K562 (cell line): ENCODE data around the gene ADGRA3. TPM values are rescaled to one million over a fixed set of nuclear protein-coding genes. Genes with fewer than 3 reads are reported as not detected.

Source experiments
- ATAC-seq: fragments of 200-7000 bp; cut with Tn5 transposase; 3 replicates; pipeline ENCODE4 v1.9.1; 2020; ENCODE audit warnings: moderate library complexity
- BruUV-seq: library from RNA; stranded (reverse); fragments of 400-500 nt; replicated peaks from 2 replicates; lab custom pipeline; 2021; lab: Mats Ljungman, UMichigan
- CTCF ChIA-PET: fragments of 300-600 bp; formaldehyde crosslinking; extraction: SDS; loops from one replicate; lab custom pipeline; 2021; ENCODE audit warnings: low intra/inter-chr PET ratio; lab: Yijun Ruan, JAX
- POLR2A ChIA-PET: fragments of 300-600, 350-650 bp; sonication (Branson Sonifier 250); formaldehyde crosslinking; extraction: SDS; loops from one replicate; lab custom pipeline; 2021; ENCODE audit warnings: antibody characterized with exemption, inconsistent platforms; lab: Yijun Ruan, JAX
- DNase-seq, 4 experiments: peaks; one replicate each; pipeline versions ENCODE4 v3.0.0 to v3.0.0-alpha.2; 2011 to 2018; ENCODE audit warnings: low spot score in 3 of 4, mixed read lengths in 3 of 4; ENCODE audit errors: extremely low read depth in 1 of 4
- FAIRE-seq: peaks from 2 replicates; lab custom pipeline; 2011; peaks lifted over from hg19 to GRCh38; lab: Jason Lieb, UNC
- H2AFZ ChIP-seq: 2 replicates; pipeline ENCODE4 v1.6.0; 2011; ENCODE audit warnings: low read depth, low read length, control low read depth, inconsistent platforms
- H3K27ac ChIP-seq: fragments of 200-600 bp; 3 replicates; pipeline ENCODE4 v1.8.0; 2011; ENCODE audit warnings: low read depth, mild to moderate bottlenecking, control low read depth, inconsistent platforms, low read length, moderate library complexity, mixed read lengths; ENCODE audit errors: extremely low read depth
- H3K27me3 ChIP-seq, 2 experiments: fragments of 300-600 bp in 1 of 2; 2 replicates in 1 of 2; 3 replicates in 1 of 2; pipeline versions ENCODE4 v1.6.0 to v1.8.0; 2011; ENCODE audit warnings: inconsistent platforms in 2 of 2, low read length in 2 of 2, mild to moderate bottlenecking in 1 of 2, mixed read lengths in 1 of 2, moderate library complexity in 1 of 2; ENCODE audit not compliant: control insufficient read depth in 2 of 2, insufficient read depth in 2 of 2
- H3K36me3 ChIP-seq: fragments of 300-600 bp; 3 replicates; pipeline ENCODE4 v1.8.0; 2011; ENCODE audit warnings: mild to moderate bottlenecking, low read length, inconsistent platforms; ENCODE audit not compliant: control insufficient read depth, insufficient read depth
- H3K4me1 ChIP-seq, 2 experiments: fragments of 200-600 bp in 1 of 2; replicated peaks in 1 of 2; 2 replicates in 1 of 2; 3 replicates in 1 of 2; pipeline versions ENCODE4 v1.5.1 to v1.8.0; 2011; ENCODE audit warnings: inconsistent platforms in 2 of 2, low read length in 2 of 2, mild to moderate bottlenecking in 1 of 2, mixed read lengths in 1 of 2, moderate library complexity in 1 of 2; ENCODE audit not compliant: control insufficient read depth in 2 of 2, insufficient read depth in 2 of 2
- H3K4me2 ChIP-seq: 2 replicates; pipeline ENCODE4 v1.6.1; 2011; ENCODE audit warnings: low read length, control low read depth, inconsistent platforms, mixed read lengths; ENCODE audit not compliant: insufficient read depth
- H3K4me3 ChIP-seq: fragments of 200-600 bp; sonication (generic), shearing (Covaris generic); 2 replicates; pipeline ENCODE4 v1.5.1; 2016; ENCODE audit warnings: control low read depth, inconsistent platforms
- H3K79me2 ChIP-seq: fragments of 200-600 bp; 3 replicates; pipeline ENCODE4 v1.8.0; 2011; ENCODE audit warnings: low read length, inconsistent platforms; ENCODE audit not compliant: control insufficient read depth, insufficient read depth
- H3K9ac ChIP-seq, 2 experiments: 2 replicates each; pipeline versions ENCODE4 v1.6.0 to v1.6.1; 2011; ENCODE audit warnings: low read depth in 2 of 2, low read length in 2 of 2, control low read depth in 1 of 2, inconsistent platforms in 1 of 2, mild to moderate bottlenecking in 1 of 2, mixed read lengths in 1 of 2; ENCODE audit not compliant: insufficient read depth in 1 of 2
- H3K9me1 ChIP-seq: one replicate; pipeline ENCODE4 v1.6.0; 2011; ENCODE audit warnings: inconsistent platforms, mild to moderate bottlenecking, low read length, moderate library complexity; ENCODE audit not compliant: control insufficient read depth, insufficient read depth
- H3K9me3 ChIP-seq: replicated peaks from 2 replicates; pipeline ENCODE4 v1.5.1; 2011; ENCODE audit warnings: low read depth, low read length, inconsistent platforms; ENCODE audit not compliant: control insufficient read depth, insufficient read depth
- H4K20me1 ChIP-seq: replicated peaks from 2 replicates; pipeline ENCODE4 v1.6.1; 2011; ENCODE audit warnings: low read length, inconsistent platforms, mixed read lengths; ENCODE audit not compliant: control insufficient read depth, insufficient read depth
- CCAR2 ChIP-seq: fragments of 200-400 bp; formaldehyde crosslinking; IDR thresholded peaks from 2 replicates; pipeline ENCODE4 v1.6.1; 2017; ENCODE audit warnings: mild to moderate bottlenecking, low read depth, low read length
- KLF16 ChIP-seq: IDR thresholded peaks from 2 replicates; pipeline ENCODE4 v1.6.1; 2016; ENCODE audit warnings: antibody characterized with exemption
- MXD1 ChIP-seq: fragments of 250-450 bp; sonication (Bioruptor Pico); IDR thresholded peaks from 2 replicates; pipeline ENCODE4 v1.8.0; 2021; ENCODE audit warnings: borderline replicate concordance, mild to moderate bottlenecking, moderate library complexity; ENCODE audit not compliant: poor library complexity, severe bottlenecking
- NCOR1 ChIP-seq: fragments of 450-650 bp; IDR thresholded peaks from 2 replicates; pipeline ENCODE4 v1.6.1; 2016; ENCODE audit warnings: mild to moderate bottlenecking, moderate library complexity
- PATZ1 ChIP-seq: fragments of 250-450 bp; sonication (Bioruptor Pico); IDR thresholded peaks from 2 replicates; pipeline ENCODE4 v1.5.0; 2020; ENCODE audit warnings: mild to moderate bottlenecking, borderline replicate concordance
- POLR2B ChIP-seq: fragments of 450-650 bp; IDR thresholded peaks from 2 replicates; pipeline ENCODE4 v1.6.1; 2018; ENCODE audit warnings: low read depth; ENCODE audit not compliant: partially characterized antibody
- RBM39 ChIP-seq: fragments of 200-400 bp; formaldehyde crosslinking; optimal IDR thresholded peaks from 2 replicates; pipeline ENCODE3; 2018; ENCODE audit warnings: low read depth, low read length
- RNF2 ChIP-seq: sonication (generic); IDR thresholded peaks from 2 replicates; pipeline ENCODE4 v1.6.1; 2016
- TAF15 ChIP-seq: fragments of 200-400 bp; formaldehyde crosslinking; IDR thresholded peaks from 2 replicates; pipeline ENCODE4 v1.6.1; 2017; ENCODE audit warnings: mild to moderate bottlenecking, low read depth, low read length, moderate library complexity
- ZNF511 ChIP-seq: sonication (generic); formaldehyde crosslinking; IDR thresholded peaks from 2 replicates; pipeline ENCODE4 v1.8.0; 2022; ENCODE audit warnings: mild to moderate bottlenecking, missing genetic modification reagents
- WGBS: fragments of 100-300 bp; shearing (Covaris generic); methylation state at CpG from one replicate; pipeline ENCODE4 v1.1.6; 2016; ENCODE audit warnings: low coverage, mixed read lengths; ENCODE audit not compliant: insufficient coverage; ENCODE audit errors: missing lambda C conversion rate; 5-methylcytosine and 5-hydroxymethylcytosine counted together
- in situ Hi-C: fragments of 300-500 bp; cut with MboI; formaldehyde crosslinking; loops from 4 replicates; pipeline ENCODE4 v1.15.0; 2018; ENCODE audit warnings: inconsistent platforms, mixed read lengths
- intact Hi-C: fragments of 100-400 bp; cut with micrococcal nuclease; formaldehyde crosslinking; loops from 2 replicates; pipeline ENCODE4 v1.14.2; 2022
- polyA plus RNA-seq, 8 experiments: library from polyadenylated mRNA; depleted of rRNA in 4 of 8; stranded (reverse) in 5 of 8; unstranded in 3 of 8; fragments of >200 nt; fragmentation: Nextera tagmentation in 2 of 8; fragmentation: Illumina TruSeq in 1 of 8; extraction: Ambion mirVana in 2 of 8; extraction: Trizol in 1 of 8; gene quantifications; 2 replicates each; pipeline versions ENCODE4 v1.2.1 to v1.2.3, GENCODE V29; 2011 to 2014; ENCODE audit warnings: inconsistent platforms in 1 of 8, missing spikeins in 1 of 8
- total RNA-seq, 7 experiments: library from RNA; depleted of rRNA in 6 of 7; stranded (reverse); fragments of >200 nt in 6 of 7; fragmentation: Illumina TruSeq in 2 of 7; extraction: Trizol in 2 of 7; gene quantifications; 2 replicates each; pipeline versions ENCODE4 v1.2.1 to v1.2.3, GENCODE V29; 2011 to 2021; ENCODE audit warnings: low replicate concordance in 1 of 7
- TF ChIP-seq, protein P1 (sequence below): sonication (generic); formaldehyde crosslinking; IDR thresholded peaks from 2 replicates; pipeline ENCODE4 v1.8.0; 2023; ENCODE audit warnings: mild to moderate bottlenecking, missing genetic modification reagents
- TF ChIP-seq, protein P2 (sequence below), 3 experiments: IDR thresholded peaks in 2 of 3; conservative IDR thresholded peaks in 1 of 3; 2 replicates each; pipeline ENCODE4 v1.5.1; 2011 to 2012; ENCODE audit warnings: low read length in 3 of 3, mild to moderate bottlenecking in 3 of 3, control low read depth in 2 of 3, improper control_type of control experiment in 1 of 3, inconsistent platforms in 1 of 3, low read depth in 1 of 3, mixed read lengths in 1 of 3, moderate library complexity in 1 of 3; ENCODE audit not compliant: insufficient read depth in 2 of 3

Gene ADGRA3
- total and polyA plus RNA-seq, 9 of the 15 experiments (the other 6 are each of a cell fraction or from before 2014, with no cell fraction given), result 0.06 to 2.3 (median 0.27) TPM; not detected in 3

GRCh38 chr4:22416403-22416802, 99.5 kb downstream of the ADGRA3 start (continued):
- no peak for TF ChIP-seq RBM39
- TF ChIP-seq RNF2, result no peak
- TF ChIP-seq, all 486 proteins: peak for 0

DNA sequence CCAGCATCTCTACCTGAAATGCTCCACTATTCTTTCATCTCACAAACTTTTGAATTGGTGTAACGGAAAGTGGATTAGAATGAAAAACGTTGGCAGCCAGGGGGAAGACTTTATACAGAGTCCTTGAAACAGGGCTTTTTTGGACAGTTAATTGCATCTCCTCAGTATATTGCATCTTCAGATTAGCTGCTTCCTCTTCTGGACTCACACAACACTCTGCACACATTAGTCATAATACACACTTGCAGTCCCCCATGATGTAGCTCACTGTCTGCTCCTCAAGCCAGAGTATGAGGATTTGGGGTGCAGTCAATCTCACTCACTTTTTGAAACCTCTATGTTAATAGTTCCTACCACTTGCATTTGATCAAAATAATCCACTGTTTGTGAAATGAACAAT, 101.0 kb downstream of the ADGRA3 start:
- CTCF ChIA-PET, result no interaction called here
- Histone ChIP-seq H3K9me3 (no peaks in the 10 kb centered on the region), H3K9ac (no peak overlapping the region), H3K9me1 (no peaks in the 10 kb centered on the region), H3K27me3 (no peaks in the 10 kb centered on the region), H3K36me3 (no peaks in the 10 kb centered on the region), H3K27ac (no peak overlapping the region), H3K4me3 (no peak overlapping the region), H3K79me2 (no peaks in the 10 kb centered on the region), H3K4me1 (no peaks in the 10 kb centered on the region), H3K4me2 (no peak overlapping the region), H4K20me1 (no peaks in the 10 kb centered on the region), H2AFZ (no peak overlapping the region)
- no peak for ATAC-seq
- POLR2A ChIA-PET, result no interaction called here
- in situ Hi-C loops, result loop anchor here (10.0 kb wide), 1 partner anchor 280 kb away; the partner anchor contains the start of gene GBA3
- TF ChIP-seq RBM39 (no peak), PATZ1 (CRISPR knock-in tag) (no peak), CCAR2 (no peak), ZNF511 (CRISPR knock-in tag) (no peak), NCOR1 (no peak), POLR2B (no peak), MXD1 (no peak), KLF16 (no peak), TAF15 (no peak)
- TF ChIP-seq, protein P1, sequence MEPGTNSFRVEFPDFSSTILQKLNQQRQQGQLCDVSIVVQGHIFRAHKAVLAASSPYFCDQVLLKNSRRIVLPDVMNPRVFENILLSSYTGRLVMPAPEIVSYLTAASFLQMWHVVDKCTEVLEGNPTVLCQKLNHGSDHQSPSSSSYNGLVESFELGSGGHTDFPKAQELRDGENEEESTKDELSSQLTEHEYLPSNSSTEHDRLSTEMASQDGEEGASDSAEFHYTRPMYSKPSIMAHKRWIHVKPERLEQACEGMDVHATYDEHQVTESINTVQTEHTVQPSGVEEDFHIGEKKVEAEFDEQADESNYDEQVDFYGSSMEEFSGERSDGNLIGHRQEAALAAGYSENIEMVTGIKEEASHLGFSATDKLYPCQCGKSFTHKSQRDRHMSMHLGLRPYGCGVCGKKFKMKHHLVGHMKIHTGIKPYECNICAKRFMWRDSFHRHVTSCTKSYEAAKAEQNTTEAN (CRISPR knock-in tag), result no peak
- TF ChIP-seq, protein P2, sequence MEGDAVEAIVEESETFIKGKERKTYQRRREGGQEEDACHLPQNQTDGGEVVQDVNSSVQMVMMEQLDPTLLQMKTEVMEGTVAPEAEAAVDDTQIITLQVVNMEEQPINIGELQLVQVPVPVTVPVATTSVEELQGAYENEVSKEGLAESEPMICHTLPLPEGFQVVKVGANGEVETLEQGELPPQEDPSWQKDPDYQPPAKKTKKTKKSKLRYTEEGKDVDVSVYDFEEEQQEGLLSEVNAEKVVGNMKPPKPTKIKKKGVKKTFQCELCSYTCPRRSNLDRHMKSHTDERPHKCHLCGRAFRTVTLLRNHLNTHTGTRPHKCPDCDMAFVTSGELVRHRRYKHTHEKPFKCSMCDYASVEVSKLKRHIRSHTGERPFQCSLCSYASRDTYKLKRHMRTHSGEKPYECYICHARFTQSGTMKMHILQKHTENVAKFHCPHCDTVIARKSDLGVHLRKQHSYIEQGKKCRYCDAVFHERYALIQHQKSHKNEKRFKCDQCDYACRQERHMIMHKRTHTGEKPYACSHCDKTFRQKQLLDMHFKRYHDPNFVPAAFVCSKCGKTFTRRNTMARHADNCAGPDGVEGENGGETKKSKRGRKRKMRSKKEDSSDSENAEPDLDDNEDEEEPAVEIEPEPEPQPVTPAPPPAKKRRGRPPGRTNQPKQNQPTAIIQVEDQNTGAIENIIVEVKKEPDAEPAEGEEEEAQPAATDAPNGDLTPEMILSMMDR (IDR thresholded peaks at IDR 0.05 in 2 of 3, conservative IDR thresholded peaks at IDR 0.05 in 1 of 3; ENCODE audit: insufficient read depth in 2 of 3, low read depth in 1 of 3, low read length in 3 of 3), result no peak
- no TSS peak for BruUV-seq
- no peak for FAIRE-seq
- intact Hi-C loops, result loop anchor here (10.0 kb wide), 1 partner anchor 720 kb away; no protein-coding TSS in a partner anchor
- no peak for DNase-seq
- WGBS, result 0% methylated on average over 2 of the region's 2 CpGs
